Left cardiac atrium (tissue), 4 donors: Measurements from ENCODE around the gene CFAP107. TPM values are rescaled to one million over a fixed set of nuclear protein-coding genes. Genes with fewer than 3 reads are reported as not detected.
A peak's percentile ranks its signal among the peaks of the same experiment; 100 is the strongest.
"Not testable (repeated sequence)": the region's sequence is repeated elsewhere in the genome, so short reads cannot be mapped to it uniquely, and the experiment has no call there.

Experiments
- ATAC-seq, 2 donors: fragments of 200-7000 bp; cut with Tn5 transposase; one replicate each; pipeline ENCODE4 v1.9.1; 2020; ENCODE audit warnings: mild to moderate bottlenecking in 2 of 2, moderate library complexity in 2 of 2
- DNase-seq: peaks from one replicate; pipeline ENCODE4 v3.0.0-alpha.2; 2020
- intact Hi-C, 2 donors: fragments of 100-400 bp; cut with DNase I; formaldehyde crosslinking; loops; one replicate each; pipeline versions ENCODE4 v1.14.1 to v1.15.1; 2022 to 2023
- long read RNA-seq: library from polyadenylated mRNA; unstranded; transcript quantifications from one replicate; pipeline ENCODE4 v2.0.0, GENCODE V29; 2021
- total RNA-seq, 2 donors: library from RNA; stranded (reverse); fragmentation: NEBNext Ultra II Directional; extraction: Animal tissue kit (Norgen Biotek cat#: 25700); gene quantifications; one replicate each; pipeline ENCODE4 v1.2.1, GENCODE V29; 2021
- donor health status: DM: no; HTN: yes; CAD: no.
- donor health status: DM: no; HTN: yes; CAD: no; lungs with severe emphysema.
- donor health status: DM: yes; HTN: yes; CAD: no.
- donor health status: Dilated cardiomyopathy.

CFAP107 gene
- total RNA-seq: not detected
- long read RNA-seq: 0 reads

- intact Hi-C loops: no loop called here
- no peak for ATAC-seq
- no peak for DNase-seq
Observed at GRCh38 chr1:12745992-12746323, at the start of gene CFAP107. Gene CFAP107 (plus strand): TSS chr1:12746200. CDS start chr1:12746431, 231 bp downstream.

- DNase-seq (no peak), ATAC-seq (no peak)
- intact Hi-C loops: no loop called here
Observed at GRCh38 chr1:12696658-12697057, 49.3 kb upstream of the CFAP107 start.

DNA sequence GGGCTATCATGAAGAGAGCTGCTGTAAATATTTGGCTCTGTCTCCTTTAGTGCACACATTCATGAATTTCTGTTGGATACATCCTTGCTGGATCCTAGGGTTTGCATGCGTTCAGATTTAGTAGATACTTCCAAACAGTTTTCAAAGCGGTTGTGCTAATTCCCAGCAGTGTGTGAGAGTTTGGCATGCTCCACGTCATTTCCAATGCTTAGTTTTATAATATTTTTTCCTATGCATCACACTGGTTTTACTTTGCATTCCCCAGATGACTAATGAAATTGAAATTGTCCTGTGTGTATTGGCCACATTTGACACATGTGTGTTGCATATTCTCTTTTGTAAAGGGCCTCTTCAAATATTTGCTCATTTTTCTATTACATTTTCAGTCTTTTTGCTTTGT lies 48.6 kb upstream of the CFAP107 start:
- DNase-seq (no peak), ATAC-seq (no peak)
- intact Hi-C loops: no loop called here

DNA sequence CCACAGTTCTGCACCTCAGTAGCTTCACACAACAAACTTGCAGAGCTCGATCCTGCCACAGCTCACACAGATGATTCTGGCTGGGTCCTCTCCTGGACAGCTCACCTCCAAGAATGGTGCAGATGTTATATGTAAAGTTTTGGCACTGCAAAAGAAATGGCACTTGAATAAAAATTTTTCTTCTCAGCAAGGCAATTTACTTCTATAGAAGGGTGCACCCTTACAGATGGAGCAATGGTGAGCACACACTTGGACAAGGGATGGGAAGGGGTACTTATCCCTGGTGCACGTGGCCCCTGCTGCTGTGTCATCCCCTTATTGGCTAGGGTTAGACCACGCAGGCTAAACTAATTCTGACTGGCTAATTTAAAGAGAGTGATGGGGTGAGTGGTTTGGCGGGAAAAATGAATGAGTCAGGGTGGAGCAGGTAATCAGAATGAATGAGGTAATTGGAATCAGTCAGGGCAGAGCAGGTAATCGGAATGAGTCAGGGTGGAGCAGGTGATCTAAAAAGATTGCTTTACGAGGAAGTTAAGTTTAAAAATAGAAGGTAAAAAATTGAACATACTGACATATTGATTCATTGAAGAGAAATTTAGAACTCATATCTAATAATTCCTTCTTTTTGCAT lies 42.1 kb upstream of the CFAP107 start:
- DNase-seq (no peak), ATAC-seq (no peak)
- intact Hi-C loops: no loop called here

DNA sequence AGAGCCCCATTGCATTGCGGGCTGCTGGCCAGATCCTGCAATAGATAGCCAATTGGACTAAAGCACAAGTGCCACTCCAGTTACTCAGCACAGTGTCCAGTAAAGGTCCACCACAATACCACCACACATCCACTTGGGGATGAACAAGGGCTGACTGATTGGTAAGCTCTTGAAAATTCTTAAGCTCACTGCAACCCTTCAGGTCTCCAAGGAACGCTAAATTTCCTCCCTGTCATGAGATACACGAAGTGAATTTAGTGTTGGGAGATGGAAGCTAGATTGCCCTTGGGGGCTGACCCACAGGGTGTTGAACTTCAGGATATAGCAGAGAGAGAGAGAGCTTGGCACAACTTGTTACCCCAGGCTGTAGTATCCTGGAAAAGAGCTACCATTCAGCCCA lies 39.9 kb upstream of the CFAP107 start:
- intact Hi-C loops: no loop called here
- ATAC-seq (no peak), DNase-seq (no peak)

DNA sequence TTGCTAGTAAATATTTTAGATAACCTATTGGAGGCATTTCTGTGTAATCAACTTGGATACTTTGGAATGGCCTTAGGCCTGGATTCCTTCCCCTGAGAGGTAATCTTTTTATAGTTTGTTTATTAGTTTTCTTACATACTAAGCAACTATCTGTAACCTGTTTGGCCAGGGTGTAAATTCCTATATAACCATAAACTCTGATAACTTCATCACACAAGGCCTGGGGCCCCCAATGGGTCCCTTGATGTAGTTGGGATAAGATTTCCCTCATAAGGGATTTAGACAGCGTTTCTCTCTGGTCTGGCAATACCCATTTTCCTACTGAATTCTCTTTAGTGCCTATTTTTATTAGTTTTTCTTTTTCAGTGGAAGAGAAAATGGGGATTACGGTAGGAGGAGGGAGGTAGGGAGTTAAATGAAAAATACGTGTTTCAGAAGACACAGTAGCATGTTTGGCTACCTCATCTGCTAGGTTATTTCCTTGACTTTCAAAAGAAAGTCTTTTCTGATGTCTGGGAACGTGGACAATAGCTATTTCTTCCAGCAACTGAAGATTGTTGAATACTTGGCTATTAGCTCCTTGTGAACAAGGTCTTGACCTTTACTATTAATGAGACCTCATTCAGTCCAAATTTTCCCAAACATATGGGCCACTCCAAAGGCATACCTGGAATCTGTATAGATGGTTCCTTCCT lies 37.5 kb upstream of the CFAP107 start:
- DNase-seq: no peak
- no peak for ATAC-seq
- intact Hi-C loops: no loop called here

GRCh38 chr1:12709091-12709491 lies 36.9 kb upstream of the CFAP107 start:
- no peak for DNase-seq
- no peak for ATAC-seq

GRCh38 chr1:12709696-12710095 lies 36.3 kb upstream of the CFAP107 start:
- intact Hi-C loops: no loop called here
- DNase-seq (no peak), ATAC-seq (no peak)

More at GRCh38 chr1:12709091-12709491, 36.9 kb upstream of the CFAP107 start:
- intact Hi-C loops: no loop called here

DNA sequence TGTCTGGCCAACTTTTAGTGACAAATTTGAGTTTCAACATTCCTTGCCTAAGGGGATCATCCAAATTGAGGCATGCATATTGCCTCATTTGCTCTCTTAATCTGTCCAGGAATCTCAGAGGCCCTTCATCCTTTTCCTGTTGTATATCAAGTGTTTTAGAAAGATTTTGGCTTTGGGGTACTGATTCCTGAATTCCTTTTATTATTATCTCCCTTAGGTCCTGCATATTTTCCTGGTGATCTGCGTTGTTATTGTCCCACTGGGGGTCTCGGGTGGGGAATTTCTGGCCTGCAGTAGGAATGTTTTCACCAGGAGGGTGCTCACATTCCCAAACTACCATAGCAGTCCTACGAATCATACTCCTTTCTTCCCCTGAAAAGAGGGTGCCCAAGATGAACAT lies 34.5 kb upstream of the CFAP107 start:
- intact Hi-C loops: no loop called here
- no peak for ATAC-seq
- DNase-seq: no peak

DNA sequence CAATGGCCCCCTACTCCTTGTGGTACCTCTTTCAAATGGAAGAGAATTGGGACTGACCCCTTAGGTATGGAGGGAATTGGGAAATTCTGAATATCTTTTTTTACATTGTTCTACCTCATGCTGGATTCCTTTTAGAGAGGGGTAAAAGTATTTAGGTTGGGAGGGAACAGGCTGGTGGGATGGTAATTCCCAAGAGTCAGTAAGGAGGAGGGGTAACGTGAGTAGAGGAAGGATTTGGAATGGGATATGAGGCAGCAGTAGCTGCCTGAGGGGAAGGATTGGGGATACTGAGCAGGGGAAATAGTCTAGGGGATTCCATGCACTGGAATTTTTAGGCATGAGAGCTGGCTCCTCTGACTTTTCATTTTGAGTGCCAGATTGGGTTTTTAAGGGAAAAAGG lies 33.9 kb upstream of the CFAP107 start:
- no peak for ATAC-seq
- no peak for DNase-seq
- intact Hi-C loops: no loop called here

GRCh38 chr1:12712929-12713328 lies 33.1 kb upstream of the CFAP107 start:
- no peak for ATAC-seq
- intact Hi-C loops: no loop called here
- no peak for DNase-seq

DNA sequence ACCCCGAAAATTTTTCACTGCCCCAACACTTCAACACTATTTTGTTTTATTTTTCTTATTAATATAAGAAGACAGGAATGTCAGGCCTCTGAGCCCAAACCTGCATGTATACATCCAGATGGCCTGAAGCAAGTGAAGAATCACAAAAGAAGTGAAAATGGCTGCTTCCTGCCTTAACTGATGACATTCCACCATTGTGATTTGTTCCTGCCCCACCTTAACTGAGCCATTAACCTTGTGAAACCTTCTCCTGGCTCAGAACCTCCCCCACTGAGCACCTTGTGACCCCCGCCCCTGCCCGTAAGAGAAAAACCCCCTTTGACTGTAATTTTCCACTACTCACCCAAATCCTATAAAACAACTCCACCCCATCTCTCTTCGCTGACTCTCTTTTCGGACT lies 32.3 kb upstream of the CFAP107 start:
- intact Hi-C loops, ATAC-seq: not testable (repeated sequence)

GRCh38 chr1:12714710-12715475 lies 31.1 kb upstream of the CFAP107 start:
- intact Hi-C loops: no loop called here
- ATAC-seq: peak in 1 of 2 donors; percentile 73
- no peak for DNase-seq

More for the DNA sequence above, 32.3 kb upstream of the CFAP107 start:
- not testable (repeated sequence) for DNase-seq

GRCh38 chr1:12715896-12716437 lies 30.0 kb upstream of the CFAP107 start, which contains the start of gene AADACL3:
Gene AADACL3 (plus strand): TSS chr1:12716110. CDS start chr1:12716177, 67 bp downstream.
- no peak for ATAC-seq
- intact Hi-C loops: no loop called here
- no peak for DNase-seq

DNA sequence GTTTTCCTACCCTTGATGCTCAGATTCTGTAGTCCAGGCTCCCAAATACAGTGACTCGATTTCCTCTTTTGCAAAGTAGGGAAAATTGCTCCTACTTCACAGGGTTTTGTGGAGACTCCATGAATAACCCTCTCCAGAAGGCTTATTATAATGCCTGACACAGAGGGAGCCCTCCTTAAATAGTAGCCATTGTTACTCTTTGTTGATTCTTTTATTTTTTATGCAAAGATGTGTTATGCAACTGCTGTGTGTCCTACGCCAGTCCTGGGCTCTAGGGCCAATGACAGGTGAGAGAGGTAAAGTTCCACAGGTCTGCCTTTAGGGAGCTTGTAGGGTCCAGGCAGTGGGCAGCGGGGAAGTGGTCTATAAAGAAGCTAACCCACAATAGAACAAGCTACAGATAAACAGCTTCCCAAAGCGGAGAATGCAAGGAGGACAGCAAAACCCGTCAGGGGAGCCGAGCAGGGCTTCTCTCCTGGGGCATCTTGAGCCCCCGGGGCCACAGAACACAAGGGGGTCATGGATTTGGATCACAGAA lies 28.6 kb upstream of the CFAP107 start:
- ATAC-seq (no peak), DNase-seq (no peak)
- intact Hi-C loops: no loop called here

DNA sequence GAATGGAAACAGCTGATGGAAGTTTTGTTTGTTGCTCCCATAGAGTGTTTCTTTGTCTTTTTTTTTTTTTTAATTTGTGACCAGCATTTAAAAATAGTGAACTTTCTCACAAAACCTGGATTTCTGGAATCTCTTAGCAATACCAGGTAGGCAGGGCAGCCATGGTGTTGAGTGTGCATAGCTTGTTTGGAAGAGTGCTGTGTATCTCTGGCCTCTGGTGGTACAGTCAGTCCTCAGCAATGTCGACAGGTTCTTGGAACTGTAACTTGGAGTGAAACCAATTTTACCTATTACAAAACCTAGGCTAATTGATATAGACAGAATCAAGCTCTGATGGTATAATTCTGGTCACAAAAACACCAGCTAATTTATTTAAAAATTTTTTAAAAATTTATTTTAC lies 23.4 kb upstream of the CFAP107 start:
- DNase-seq: no peak
- ATAC-seq: peak in 1 of 2 donors; percentile 77
- intact Hi-C loops: no loop called here

- intact Hi-C loops: no loop called here
- no peak for ATAC-seq
- DNase-seq: no peak
Observed at GRCh38 chr1:12728391-12728790, 17.6 kb upstream of the CFAP107 start.

DNA sequence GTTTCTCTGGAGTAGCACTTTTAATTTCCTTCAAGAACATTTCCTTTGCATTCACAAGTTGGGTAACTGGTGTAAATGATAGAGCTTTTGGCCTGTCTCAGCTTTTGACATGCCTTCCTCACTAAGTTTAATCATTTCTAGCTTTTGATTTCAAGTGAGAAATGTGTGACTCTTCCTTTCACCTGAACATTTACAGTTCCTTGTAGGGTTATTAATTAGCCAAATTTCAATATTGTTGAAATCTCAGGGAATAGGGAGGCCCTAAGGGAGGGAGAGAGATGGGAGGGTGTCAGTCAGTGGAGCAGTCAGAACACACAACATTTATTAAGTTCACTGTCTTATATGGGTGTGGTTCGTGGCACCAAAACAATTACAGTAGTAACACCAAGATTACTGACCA lies 15.8 kb upstream of the CFAP107 start:
- intact Hi-C loops: no loop called here
- DNase-seq (no peak), ATAC-seq (no peak)

DNA sequence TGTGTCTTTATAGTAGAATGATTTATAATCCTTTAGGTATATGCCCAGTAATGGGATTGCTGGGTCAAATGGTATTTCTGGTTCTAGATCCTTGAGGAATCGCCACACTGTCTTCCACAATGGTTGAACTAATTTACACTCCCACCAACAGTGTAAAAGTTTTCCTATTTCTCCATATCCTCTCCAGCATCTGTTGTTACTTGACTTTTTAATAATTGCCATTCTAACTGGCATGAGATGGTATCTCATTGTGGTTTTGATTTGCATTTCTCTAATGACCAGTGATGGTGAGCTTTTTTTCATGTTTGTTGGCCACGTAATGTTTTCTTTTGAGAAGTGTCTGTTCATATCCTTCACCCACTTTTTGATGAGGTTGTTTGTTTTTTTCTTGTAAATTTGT lies 14.9 kb upstream of the CFAP107 start:
- DNase-seq, intact Hi-C loops, ATAC-seq: not testable (repeated sequence)

DNA sequence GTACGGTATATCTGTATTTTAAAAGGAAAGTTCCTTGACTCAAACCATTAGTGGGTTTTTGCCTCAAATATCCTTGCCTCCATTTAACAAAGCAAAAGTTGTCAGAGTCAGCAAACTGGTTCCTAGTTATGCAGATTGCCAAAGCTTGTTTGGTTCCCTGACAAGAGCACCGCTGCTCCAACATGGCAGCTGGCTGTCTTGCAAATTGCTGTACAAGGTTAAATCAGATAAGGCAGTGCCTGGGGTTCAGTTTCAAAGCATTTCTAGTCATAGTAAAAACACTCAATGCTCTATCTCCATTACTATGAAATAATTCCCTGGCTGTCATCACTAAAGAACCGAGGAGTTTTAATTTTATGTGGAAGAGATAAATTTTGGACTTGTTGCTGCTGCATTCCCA lies 11.3 kb upstream of the CFAP107 start:
- intact Hi-C loops: no loop called here
- no peak for ATAC-seq
- no peak for DNase-seq
